GM18505 (cell line): ENCODE data around the gene HPGD.
"Not testable (repeated sequence)": the region's sequence is repeated elsewhere in the genome, so short reads cannot be mapped to it uniquely, and the experiment has no call there.

Experiments used
- ATAC-seq: cut with Tn5 transposase; IDR thresholded peaks from one replicate; pipeline ENCODE4 v1.9.1; 2021; ENCODE audit not compliant: unreplicated experiment
- POLR2A ChIP-seq: IDR thresholded peaks from 4 replicates; pipeline ENCODE4 v1.6.1; 2011; ENCODE audit warnings: borderline replicate concordance; ENCODE audit not compliant: insufficient read depth, insufficient read length; ENCODE audit errors: extremely low read depth

The HPGD gene

DNA sequence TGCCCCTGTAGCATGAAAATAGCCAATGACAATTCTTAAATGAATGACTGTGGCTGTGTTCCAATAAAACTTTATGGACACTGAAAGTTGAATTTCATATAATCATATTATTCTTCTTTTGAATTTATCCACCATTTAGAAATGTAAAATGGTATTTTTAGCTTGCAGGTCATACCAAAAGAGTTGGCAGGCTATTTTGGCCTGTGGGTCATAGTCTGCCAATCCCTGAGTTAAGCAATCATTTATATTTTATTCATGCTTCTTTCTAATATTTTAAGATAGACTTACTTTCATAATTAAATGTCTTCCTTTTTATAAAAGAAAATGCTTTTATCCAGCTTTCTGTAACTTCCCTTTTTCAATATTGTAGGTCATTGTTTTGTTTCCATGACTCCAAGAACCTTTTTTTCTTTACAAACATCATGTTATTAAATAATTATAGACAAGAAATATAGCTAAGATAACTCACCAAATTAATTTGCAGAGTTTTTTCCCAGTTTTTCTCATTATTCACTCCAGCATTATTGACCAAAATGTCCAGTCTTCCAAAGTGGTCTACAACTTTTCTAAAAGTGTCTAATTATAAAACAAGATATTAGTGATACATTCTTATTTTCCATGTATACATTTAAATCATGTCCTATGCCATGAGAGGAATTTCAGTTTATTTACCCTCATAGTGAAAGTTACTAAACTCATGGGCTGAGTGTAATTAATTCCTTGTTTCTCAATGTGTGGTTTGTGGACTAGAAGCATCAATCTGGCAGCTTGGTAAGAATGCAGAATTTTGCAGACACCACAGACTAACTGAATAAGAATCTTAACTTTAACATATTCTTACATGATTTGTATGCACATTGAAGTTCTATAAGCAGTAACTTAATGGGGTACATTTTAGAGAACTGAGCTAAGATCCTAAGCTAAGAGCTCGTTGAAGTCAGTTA is 4.5 kb downstream of the HPGD start:
- no peak for ATAC-seq

GRCh38 chr4:174516794-174517193 is 5.5 kb downstream of the HPGD start:
- no peak for ATAC-seq
- no peak for TF ChIP-seq POLR2A

More for the DNA sequence above, 4.5 kb downstream of the HPGD start:
- no peak for TF ChIP-seq POLR2A

GRCh38 chr4:174516345-174516744 is 5.9 kb downstream of the HPGD start:
- no peak for TF ChIP-seq POLR2A
- ATAC-seq = no peak

DNA sequence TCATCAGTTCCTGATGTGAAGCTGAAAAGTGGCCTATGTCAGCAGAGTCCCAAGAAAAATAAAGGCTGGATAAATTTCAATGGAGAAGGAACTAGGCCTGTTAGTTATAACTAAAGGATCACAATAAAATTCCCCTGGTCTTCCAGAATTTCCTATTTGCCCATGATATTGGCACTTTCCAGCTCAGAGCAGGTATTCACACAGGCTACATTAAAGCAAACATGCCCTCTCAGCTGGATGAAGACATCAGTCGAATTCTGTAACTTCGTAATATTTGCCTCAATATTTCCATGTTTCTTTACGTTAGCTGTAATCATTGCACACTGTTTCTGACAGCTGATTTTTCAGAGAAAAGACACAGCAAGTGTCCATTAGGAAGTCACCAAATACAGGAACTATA is 9.5 kb downstream of the HPGD start:
- TF ChIP-seq POLR2A = no peak
- ATAC-seq = no peak

DNA sequence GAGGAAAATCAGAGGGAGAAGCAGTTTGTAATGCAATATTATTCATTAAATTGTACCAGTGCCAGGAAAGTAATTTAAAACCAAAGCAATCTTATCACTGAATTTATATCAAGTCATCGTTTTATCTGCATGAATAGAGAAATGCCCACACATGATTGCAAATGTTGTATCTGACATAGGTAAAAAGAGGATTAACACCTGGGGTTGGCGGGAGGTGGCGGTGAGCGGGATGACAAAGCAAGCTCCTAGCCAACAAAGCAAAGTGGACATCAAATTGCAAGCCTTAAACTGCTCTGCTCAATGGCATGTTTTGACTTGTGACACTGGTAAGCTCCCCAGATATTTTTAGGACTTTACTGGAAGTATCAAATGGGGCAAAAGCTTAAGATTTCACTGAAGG is 16.4 kb downstream of the HPGD start:
- TF ChIP-seq POLR2A = no peak
- ATAC-seq = no peak

DNA sequence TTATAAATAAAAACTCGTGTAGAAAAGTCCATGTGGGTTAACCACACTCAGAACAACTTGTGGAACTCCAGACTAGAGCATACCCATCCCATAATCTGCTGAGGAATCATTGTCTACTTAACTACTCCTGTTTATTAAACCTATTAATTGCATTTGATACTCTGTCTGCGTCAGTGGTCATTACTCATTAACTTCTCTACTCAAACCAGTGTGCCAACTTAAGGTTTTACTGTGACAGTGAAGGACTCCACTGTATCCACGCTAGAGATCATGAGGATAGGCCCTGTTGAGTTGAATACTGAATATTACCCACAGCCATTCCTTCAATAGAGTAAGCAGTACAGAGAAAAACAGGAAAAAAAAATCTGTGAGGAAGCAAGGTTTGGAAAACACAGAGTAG is 17.3 kb downstream of the HPGD start:
- TF ChIP-seq POLR2A = no peak
- no peak for ATAC-seq

GRCh38 chr4:174503079-174503715 is 19.1 kb downstream of the HPGD start:
- no peak for ATAC-seq
- TF ChIP-seq POLR2A = no peak

DNA sequence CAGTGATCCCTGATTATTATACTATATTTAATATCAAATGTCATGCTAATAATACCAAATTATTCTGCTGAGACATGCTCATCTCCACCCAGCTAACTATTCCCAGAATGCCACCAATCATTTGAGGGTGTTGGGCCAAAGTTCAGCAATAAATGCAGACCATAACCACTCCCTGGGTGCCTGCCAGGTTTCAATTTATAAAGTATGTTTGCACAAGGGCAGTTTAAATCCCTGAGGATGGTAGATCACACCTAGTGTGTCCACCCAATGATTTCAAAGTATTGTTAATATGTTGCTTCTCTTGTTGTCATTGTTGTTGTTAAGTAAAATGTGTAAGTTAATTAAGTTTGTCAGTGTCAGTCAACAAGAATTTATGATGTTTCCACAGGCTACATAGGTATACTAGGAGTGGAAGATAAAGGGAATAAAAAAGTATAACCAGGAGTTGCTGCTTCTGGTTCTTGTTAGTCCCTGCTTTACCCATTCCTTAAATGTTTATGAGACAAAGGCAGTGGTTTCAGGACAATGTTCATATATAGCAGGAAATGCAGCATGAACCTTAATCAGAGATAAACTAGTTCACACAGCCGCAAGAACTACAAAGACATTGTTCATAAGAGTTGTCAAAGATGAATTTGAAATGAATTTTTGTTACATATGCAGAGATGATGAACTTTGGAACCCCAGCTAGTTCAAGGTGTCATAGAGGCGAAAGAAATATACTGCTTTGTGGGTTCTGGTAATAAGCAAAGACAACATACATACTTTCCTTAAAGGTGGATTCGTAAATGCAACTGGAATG is 25.5 kb downstream of the HPGD start:
- no peak for ATAC-seq
- no peak for TF ChIP-seq POLR2A

GRCh38 chr4:174495626-174496025 is 26.7 kb downstream of the HPGD start:
- no peak for ATAC-seq
- TF ChIP-seq POLR2A = no peak

GRCh38 chr4:174494726-174495125 is 27.6 kb downstream of the HPGD start:
- no peak for ATAC-seq
- TF ChIP-seq POLR2A = no peak

GRCh38 chr4:174494146-174494545 is 28.1 kb downstream of the HPGD start:
- ATAC-seq = no peak

DNA sequence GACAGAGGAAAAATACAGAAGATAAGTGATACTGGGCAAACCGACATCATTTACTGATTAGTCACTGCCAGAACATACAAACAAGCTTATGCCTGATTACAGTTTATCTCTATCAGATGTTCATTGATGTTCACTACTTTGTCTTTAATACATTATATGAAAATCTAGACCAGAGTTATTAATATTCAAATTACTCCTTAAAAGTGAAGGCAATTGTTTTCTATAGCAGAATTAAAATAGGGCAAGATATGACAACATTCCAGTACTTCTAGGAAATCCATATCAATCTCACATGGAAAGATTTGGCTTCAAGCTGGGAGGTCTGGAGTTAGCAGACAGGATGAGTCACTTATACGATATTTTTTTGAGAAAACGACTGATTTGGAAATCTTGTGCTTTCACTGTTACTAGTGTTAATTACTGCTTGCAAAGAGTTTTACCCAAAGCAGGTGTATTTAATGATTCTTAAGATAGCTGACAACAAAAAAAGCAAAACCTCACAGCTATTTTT is 31.8 kb downstream of the HPGD start:
- no peak for TF ChIP-seq POLR2A
- ATAC-seq = no peak

More at GRCh38 chr4:174494146-174494545, 28.1 kb downstream of the HPGD start:
- TF ChIP-seq POLR2A = no peak

DNA sequence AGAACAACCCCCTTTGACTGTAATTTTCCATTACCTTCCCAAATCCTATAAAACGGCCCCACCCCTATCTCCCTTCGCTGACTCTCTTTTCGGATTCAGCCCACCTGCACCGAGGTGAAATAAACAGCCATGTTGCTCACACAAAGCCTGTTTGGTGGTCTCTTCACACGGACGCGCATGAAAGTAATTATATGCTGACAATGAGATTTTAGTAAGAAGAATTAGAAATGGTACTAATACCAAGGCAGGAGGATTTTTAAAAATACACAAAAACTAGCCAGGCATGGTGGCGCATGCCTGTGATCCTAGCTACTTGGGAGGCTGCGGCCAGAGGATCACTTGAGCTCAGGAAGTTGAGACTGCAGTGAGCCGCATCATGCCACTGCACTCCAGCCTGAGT is 33.9 kb downstream of the HPGD start:
- not testable (repeated sequence) for ATAC-seq
